COLO668 (cell line): ENCODE data around the gene ACSL4.

Experiments
- DNase-seq: peaks from one replicate; lab custom pipeline; 2025; ENCODE audit not compliant: unreplicated experiment; lab: John Stamatoyannopoulos, UW

Gene ACSL4

GRCh38 chrX:109614951-109615350 is 118.1 kb downstream of the ACSL4 start:
- DNase-seq = no peak

- no peak for DNase-seq
Measured at GRCh38 chrX:109601486-109601885, 131.6 kb downstream of the ACSL4 start.

GRCh38 chrX:109600237-109600651 is 132.8 kb downstream of the ACSL4 start:
- no peak for DNase-seq

GRCh38 chrX:109596015-109596414 is 137.0 kb downstream of the ACSL4 start:
- DNase-seq = no peak
